Measurements from ENCODE around the gene NHLRC1.

NHLRC1 gene

GRCh38 chr6:18139935-18140621, 17.6 kb upstream of the NHLRC1 start:
- no peak for DNase-seq (ENCODE audit: low spot score)

GRCh38 chr6:18138906-18139305, 16.4 kb upstream of the NHLRC1 start:
- no peak for DNase-seq (ENCODE audit: low spot score)

- no peak for DNase-seq (ENCODE audit: low spot score)
These were observed 13.8 kb upstream of the NHLRC1 start for GRCh38 chr6:18136260-18136659.

- no peak for DNase-seq (ENCODE audit: low spot score)
These were observed 12.7 kb upstream of the NHLRC1 start for GRCh38 chr6:18135171-18135570.

- DNase-seq (ENCODE audit: low spot score) = no peak
These were observed 9.9 kb upstream of the NHLRC1 start for GRCh38 chr6:18132346-18132745.

GRCh38 chr6:18126121-18126520, 3.6 kb upstream of the NHLRC1 start:
- no peak for DNase-seq (ENCODE audit: low spot score)

- no peak for DNase-seq (ENCODE audit: low spot score)
These were observed 823 bp downstream of the NHLRC1 start for GRCh38 chr6:18121580-18122127.

- no peak for DNase-seq (ENCODE audit: low spot score)
These were observed 3.2 kb downstream of the NHLRC1 start for GRCh38 chr6:18119236-18119635.

- no peak for DNase-seq (ENCODE audit: low spot score)
These were observed 4.1 kb downstream of the NHLRC1 start for GRCh38 chr6:18118330-18118729.

- no peak for DNase-seq (ENCODE audit: low spot score)
These were observed 5.3 kb downstream of the NHLRC1 start for GRCh38 chr6:18117136-18117535.

GRCh38 chr6:18115356-18115755, 7.1 kb downstream of the NHLRC1 start:
- no peak for DNase-seq (ENCODE audit: low spot score)

GRCh38 chr6:18110162-18110561, 12.3 kb downstream of the NHLRC1 start:
- no peak for DNase-seq (ENCODE audit: low spot score)

GRCh38 chr6:18107061-18107460, 15.4 kb downstream of the NHLRC1 start:
- DNase-seq (ENCODE audit: low spot score) = no peak

- no peak for DNase-seq (ENCODE audit: low spot score)
These were observed 19.5 kb downstream of the NHLRC1 start for GRCh38 chr6:18102783-18103509.

GRCh38 chr6:18101873-18102272, 20.6 kb downstream of the NHLRC1 start:
- DNase-seq (ENCODE audit: low spot score) = no peak

GRCh38 chr6:18101271-18101670, 21.2 kb downstream of the NHLRC1 start:
- DNase-seq (ENCODE audit: low spot score) = no peak

- DNase-seq (ENCODE audit: low spot score) = no peak
These were observed 22.2 kb downstream of the NHLRC1 start for GRCh38 chr6:18100296-18100695.

- DNase-seq (ENCODE audit: low spot score) = no peak
These were observed 23.0 kb downstream of the NHLRC1 start for GRCh38 chr6:18099511-18099910.

- no peak for DNase-seq (ENCODE audit: low spot score)
These were observed 26.1 kb downstream of the NHLRC1 start for GRCh38 chr6:18096423-18096822.

- no peak for DNase-seq (ENCODE audit: low spot score)
These were observed 31.1 kb downstream of the NHLRC1 start for GRCh38 chr6:18091382-18091781.

- DNase-seq (ENCODE audit: low spot score) = no peak
These were observed 32.1 kb downstream of the NHLRC1 start for GRCh38 chr6:18090349-18090786.

- DNase-seq (ENCODE audit: low spot score) = no peak
These were observed 33.8 kb downstream of the NHLRC1 start for GRCh38 chr6:18088419-18089296.
